GF-D8 (cell line): Measurements from ENCODE around the gene ISM1.

Source experiments
- DNase-seq: peaks from one replicate; lab custom pipeline; 2025; lab: John Stamatoyannopoulos, UW

The ISM1 gene

GRCh38 chr20:13256606-13257005 lies 35.5 kb downstream of the ISM1 start:
- no peak for DNase-seq

GRCh38 chr20:13259921-13260320 lies 38.8 kb downstream of the ISM1 start:
- no peak for DNase-seq

- DNase-seq: no peak
Observed at GRCh38 chr20:13260650-13261279, 39.7 kb downstream of the ISM1 start.

- no peak for DNase-seq
Observed at GRCh38 chr20:13261460-13262301, 40.6 kb downstream of the ISM1 start.

DNA sequence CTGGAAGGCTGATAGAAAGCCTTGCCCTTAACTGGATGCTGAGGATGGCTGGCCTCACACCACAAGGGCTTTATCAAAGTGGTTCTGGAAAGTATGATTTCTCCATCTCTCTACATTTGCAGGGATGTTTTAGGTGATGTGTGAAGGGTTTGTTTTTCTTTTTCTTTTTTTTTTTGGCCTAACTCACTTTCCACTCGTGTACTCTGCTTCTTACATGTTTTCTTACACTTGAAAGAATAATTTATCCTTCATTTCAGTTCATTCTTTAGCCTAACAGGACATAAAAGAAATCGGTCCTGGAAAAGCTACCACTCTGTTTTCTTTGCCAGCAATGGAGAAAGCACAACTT lies 41.2 kb downstream of the ISM1 start:
- no peak for DNase-seq

- DNase-seq: no peak
Observed at GRCh38 chr20:13262671-13263360, 41.7 kb downstream of the ISM1 start.

DNA sequence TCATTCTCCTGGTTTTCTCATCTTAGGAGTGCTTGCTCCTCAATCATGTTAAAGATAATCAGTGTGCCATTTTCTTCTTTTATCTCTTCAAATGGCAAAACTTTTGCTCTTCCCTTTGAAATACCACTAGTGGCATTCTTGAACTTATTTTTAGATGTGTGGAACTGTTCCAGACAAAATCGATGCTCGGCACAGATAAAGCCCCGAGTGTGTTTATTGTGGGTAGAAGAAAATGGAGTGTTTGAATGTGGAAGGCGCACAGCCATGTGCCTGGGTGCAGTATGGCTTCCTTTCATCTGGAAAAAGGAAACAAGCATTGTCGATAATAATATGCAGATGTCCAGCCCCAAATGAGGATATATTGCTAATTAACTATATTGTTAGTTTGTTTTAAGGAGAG lies 42.4 kb downstream of the ISM1 start:
- DNase-seq: no peak

GRCh38 chr20:13264907-13265306 lies 43.8 kb downstream of the ISM1 start:
- no peak for DNase-seq

- DNase-seq: no peak
Observed at GRCh38 chr20:13265941-13266340, 44.9 kb downstream of the ISM1 start.

DNA sequence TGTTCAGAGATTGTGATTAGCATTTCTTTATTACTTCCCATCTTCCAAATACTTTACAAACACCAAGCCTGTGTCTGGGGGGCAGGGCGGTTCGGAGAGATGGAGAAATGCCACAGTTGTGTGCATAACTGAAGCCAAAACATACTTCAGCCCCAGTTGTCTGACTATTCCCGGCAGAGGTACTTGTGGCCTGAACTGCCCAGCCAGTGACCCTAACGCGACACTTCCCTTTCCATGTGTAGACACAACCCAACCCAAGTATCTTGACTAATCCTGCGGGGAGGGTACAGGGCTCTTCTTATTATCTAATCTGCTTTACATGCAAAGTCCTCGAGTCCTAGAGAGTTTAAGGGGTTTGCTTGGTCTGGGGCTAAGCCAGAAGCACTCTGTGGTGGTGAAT lies 46.2 kb downstream of the ISM1 start:
- DNase-seq: no peak

GRCh38 chr20:13268953-13269352 lies 47.9 kb downstream of the ISM1 start:
- DNase-seq: no peak

DNA sequence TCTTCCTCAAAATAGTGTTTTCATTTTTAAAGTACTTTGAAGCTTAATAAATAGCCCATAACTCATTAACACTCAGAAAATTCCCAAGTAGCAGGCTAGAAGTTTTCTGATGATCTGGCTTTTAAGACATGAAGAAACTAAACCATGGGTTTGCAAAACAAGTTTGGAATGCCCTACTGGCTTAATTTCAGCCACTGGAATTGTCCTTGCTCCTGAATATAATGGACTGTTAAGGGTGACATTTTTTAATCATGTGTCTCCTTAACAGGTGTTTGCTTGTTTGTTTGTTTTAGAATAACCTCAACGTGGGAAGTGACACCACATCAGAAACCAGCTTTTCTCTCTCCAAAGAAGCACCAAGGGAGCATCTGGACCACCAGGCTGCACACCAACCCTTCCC lies 49.1 kb downstream of the ISM1 start:
- no peak for DNase-seq

GRCh38 chr20:13271098-13271497 lies 50.0 kb downstream of the ISM1 start:
- DNase-seq: no peak

- DNase-seq: no peak
Observed at GRCh38 chr20:13271977-13272975, 51.2 kb downstream of the ISM1 start.

GRCh38 chr20:13274275-13274861 lies 53.3 kb downstream of the ISM1 start:
- no peak for DNase-seq

DNA sequence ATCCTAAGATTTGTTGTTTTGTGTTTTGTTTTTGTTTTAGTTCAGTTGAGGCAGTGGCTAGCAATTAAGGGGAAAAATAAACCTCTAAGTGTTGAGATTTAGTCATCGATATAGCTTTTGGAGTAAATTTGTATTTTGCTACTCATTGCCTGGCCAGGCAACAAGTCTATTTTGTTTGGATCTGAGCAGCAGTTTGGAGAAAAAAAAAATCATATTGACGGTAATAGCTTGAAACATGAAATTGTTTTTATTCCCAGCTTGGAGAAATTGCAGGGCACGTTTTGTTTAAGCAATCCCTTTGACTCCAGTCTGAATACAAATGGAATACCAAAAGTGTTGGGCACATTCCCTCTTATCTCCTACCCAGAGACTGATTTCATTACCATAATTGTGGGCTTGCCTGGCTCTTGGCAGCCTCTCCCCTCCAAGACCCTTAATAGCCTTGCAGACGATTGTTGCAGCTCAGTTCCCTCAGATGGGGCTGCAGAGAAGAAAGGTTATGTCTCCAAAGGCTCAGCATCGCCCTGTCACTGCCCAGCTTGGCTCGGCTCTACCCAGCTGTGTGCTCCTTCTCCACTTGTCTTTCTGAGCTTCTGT lies 56.0 kb downstream of the ISM1 start:
- no peak for DNase-seq

DNA sequence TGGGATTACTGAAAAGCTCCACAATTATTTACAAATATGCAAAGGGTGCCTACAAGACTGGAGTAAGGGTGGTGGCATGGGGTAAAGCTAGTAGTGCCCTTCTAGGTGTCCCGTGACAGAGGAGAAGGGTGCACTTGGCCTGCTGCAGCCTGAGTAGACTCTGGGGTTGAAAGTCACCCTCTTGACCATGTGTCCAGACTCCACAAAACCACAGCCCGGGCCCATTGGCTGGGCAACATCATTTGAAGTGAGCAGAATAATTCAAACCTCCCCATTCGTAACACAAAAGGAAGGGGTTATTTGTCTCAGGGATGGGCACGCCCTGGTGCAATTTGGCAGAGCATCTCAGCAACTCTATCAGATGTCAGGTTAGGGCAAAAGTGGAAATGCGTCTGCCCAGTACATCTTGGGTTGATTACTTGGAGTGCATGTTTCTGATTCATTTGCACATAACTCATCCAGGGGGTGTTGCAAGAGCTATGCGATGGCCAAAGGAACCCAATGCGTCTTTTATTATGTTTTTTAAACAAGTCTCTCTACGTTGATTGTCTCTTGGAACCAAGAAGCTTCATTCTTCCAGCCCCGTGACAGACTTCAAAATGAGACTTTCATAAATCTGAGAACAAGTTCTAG lies 56.7 kb downstream of the ISM1 start:
- no peak for DNase-seq

GRCh38 chr20:13278812-13279570 lies 57.9 kb downstream of the ISM1 start:
- DNase-seq: no peak

DNA sequence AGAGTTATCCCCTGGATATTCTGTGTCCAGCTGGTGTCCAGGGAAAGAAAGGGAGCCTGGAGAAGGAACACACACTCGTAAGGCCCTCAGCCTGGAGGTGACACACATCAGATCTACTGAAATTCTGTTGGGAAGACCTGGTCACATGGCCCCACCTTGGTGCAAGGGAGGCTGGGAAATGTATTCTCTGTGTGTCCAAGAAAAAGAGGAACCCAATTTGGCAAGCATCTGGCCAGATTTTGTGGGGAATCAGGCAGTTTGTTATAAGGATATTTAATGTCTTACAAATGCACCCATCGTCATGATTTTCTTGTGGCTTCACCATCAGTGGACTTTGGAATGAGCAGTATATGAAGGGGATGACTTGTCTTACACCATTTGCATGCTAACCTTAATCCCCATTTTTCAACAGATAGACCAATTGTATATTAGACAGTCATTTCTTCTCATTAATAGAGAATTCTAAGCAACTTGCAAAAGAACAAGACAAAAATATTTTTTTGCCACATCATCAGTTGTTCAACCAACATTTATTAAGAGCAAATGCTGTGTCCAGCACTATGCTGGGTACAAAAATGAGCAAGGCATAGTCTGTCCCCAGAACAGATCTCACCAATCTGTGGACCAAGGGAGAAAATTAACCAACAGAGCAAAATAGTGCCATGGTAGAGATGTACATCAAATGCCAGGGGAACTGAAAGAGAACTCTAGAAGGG lies 59.7 kb downstream of the ISM1 start:
- DNase-seq: no peak
